ENCODE results near the gene PLCB1.

PLCB1 gene

GRCh38 chr20:8874437-8874836 is 742.4 kb downstream of the PLCB1 start:
- no peaks in the 10 kb centered on the region for H3K9me3 ChIP-seq (ENCODE audit: control insufficient read depth, insufficient read depth, low read length)

GRCh38 chr20:8875586-8875985 is 743.5 kb downstream of the PLCB1 start:
- no peaks in the 10 kb centered on the region for H3F3A ChIP-seq (ENCODE audit: control insufficient read depth, insufficient read depth)
- H3K36me3 ChIP-seq (ENCODE audit: control insufficient read depth, low read length) = no peaks in the 10 kb centered on the region
- H3K4me3 ChIP-seq (ENCODE audit: low read length) = no peak overlapping the region
- H3K4me1 ChIP-seq (ENCODE audit: control insufficient read depth, low read length) = no peaks in the 10 kb centered on the region
- no peaks in the 10 kb centered on the region for H3K9me2 ChIP-seq (replicated peaks; ENCODE audit: control insufficient read depth, low read length)
- H3K9me3 ChIP-seq (ENCODE audit: control insufficient read depth, insufficient read depth, low read length) = no peaks in the 10 kb centered on the region
- no peak for TF ChIP-seq EZH2phosphoT487 (IDR thresholded peaks at IDR 0.05; ENCODE audit: borderline replicate concordance, low read length)
- no peaks in the 10 kb centered on the region for H4K20me1 ChIP-seq (ENCODE audit: control insufficient read depth, insufficient read depth, low read depth, low read length)
- no peaks in the 10 kb centered on the region for H3K79me2 ChIP-seq (ENCODE audit: control insufficient read depth, low read length)
- H3K27me3 ChIP-seq (ENCODE audit: control insufficient read depth, low read length) = no peaks in the 10 kb centered on the region
- H3K4me2 ChIP-seq (ENCODE audit: low read length) = no peak overlapping the region
- no peak overlapping the region for H3K27ac ChIP-seq (ENCODE audit: low read depth, low read length)

More at GRCh38 chr20:8874437-8874836, 742.4 kb downstream of the PLCB1 start:
- no peaks in the 10 kb centered on the region for H3K4me1 ChIP-seq (ENCODE audit: control insufficient read depth, low read length)
- no peaks in the 10 kb centered on the region for H3K27me3 ChIP-seq (ENCODE audit: control insufficient read depth, low read length)
- H3F3A ChIP-seq (ENCODE audit: control insufficient read depth, insufficient read depth) = no peaks in the 10 kb centered on the region
- H3K4me2 ChIP-seq (ENCODE audit: low read length) = no peak overlapping the region
- H3K27ac ChIP-seq (ENCODE audit: low read depth, low read length) = no peak overlapping the region
- H3K79me2 ChIP-seq (ENCODE audit: control insufficient read depth, low read length) = no peaks in the 10 kb centered on the region
- no peak overlapping the region for H3K4me3 ChIP-seq (ENCODE audit: low read length)
- TF ChIP-seq EZH2phosphoT487 (IDR thresholded peaks at IDR 0.05; ENCODE audit: borderline replicate concordance, low read length) (no peak), CTCF (IDR thresholded peaks at IDR 0.05; ENCODE audit: low read depth, low read length, poor library complexity, severe bottlenecking) (no peak)
- H4K20me1 ChIP-seq (ENCODE audit: control insufficient read depth, insufficient read depth, low read depth, low read length) = no peaks in the 10 kb centered on the region
- no peaks in the 10 kb centered on the region for H3K9me2 ChIP-seq (replicated peaks; ENCODE audit: control insufficient read depth, low read length)
- no peaks in the 10 kb centered on the region for H3K36me3 ChIP-seq (ENCODE audit: control insufficient read depth, low read length)

GRCh38 chr20:8876366-8876765 is 744.3 kb downstream of the PLCB1 start:
- Histone ChIP-seq H3K4me2 (ENCODE audit: low read length) (no peak overlapping the region), H3K4me3 (ENCODE audit: low read length) (no peak overlapping the region), H3K79me2 (ENCODE audit: control insufficient read depth, low read length) (no peaks in the 10 kb centered on the region), H3K4me1 (ENCODE audit: control insufficient read depth, low read length) (no peaks in the 10 kb centered on the region), H3K36me3 (ENCODE audit: control insufficient read depth, low read length) (no peaks in the 10 kb centered on the region), H3K9me2 (replicated peaks; ENCODE audit: control insufficient read depth, low read length) (no peaks in the 10 kb centered on the region), H3K27ac (ENCODE audit: low read depth, low read length) (no peak overlapping the region), H4K20me1 (ENCODE audit: control insufficient read depth, insufficient read depth, low read depth, low read length) (no peaks in the 10 kb centered on the region), H3F3A (ENCODE audit: control insufficient read depth, insufficient read depth) (no peaks in the 10 kb centered on the region), H3K27me3 (ENCODE audit: control insufficient read depth, low read length) (no peaks in the 10 kb centered on the region), H3K9me3 (ENCODE audit: control insufficient read depth, insufficient read depth, low read length) (no peaks in the 10 kb centered on the region)
- no peak for TF ChIP-seq CTCF (IDR thresholded peaks at IDR 0.05; ENCODE audit: low read depth, low read length, poor library complexity, severe bottlenecking)
- no peak for TF ChIP-seq EZH2phosphoT487 (IDR thresholded peaks at IDR 0.05; ENCODE audit: borderline replicate concordance, low read length)

DNA sequence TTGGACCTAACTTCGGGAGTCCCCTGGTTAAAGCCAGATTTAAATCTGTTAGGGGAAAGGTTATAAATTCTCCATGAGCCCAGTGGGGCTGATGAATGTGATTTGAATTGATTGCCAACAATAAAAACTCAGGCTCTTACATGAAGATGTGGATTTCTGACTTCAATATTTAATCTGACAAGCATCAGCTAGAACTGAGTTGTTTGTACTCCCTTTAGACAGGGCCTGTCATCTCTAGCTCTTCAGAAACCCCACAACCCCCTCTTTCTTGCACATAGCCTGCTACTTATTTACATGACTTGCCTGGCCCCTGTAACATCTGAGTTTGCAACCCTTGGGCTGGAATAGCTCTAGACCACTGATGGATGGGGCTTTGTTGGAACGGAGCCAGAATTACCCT is 745.2 kb downstream of the PLCB1 start:
- no peaks in the 10 kb centered on the region for H3K4me1 ChIP-seq (ENCODE audit: control insufficient read depth, low read length)
- TF ChIP-seq CTCF (IDR thresholded peaks at IDR 0.05; ENCODE audit: low read depth, low read length, poor library complexity, severe bottlenecking) (no peak), EZH2phosphoT487 (IDR thresholded peaks at IDR 0.05; ENCODE audit: borderline replicate concordance, low read length) (no peak)

More for the DNA sequence above, 745.2 kb downstream of the PLCB1 start:
- H3K9me2 ChIP-seq (replicated peaks; ENCODE audit: control insufficient read depth, low read length) = no peaks in the 10 kb centered on the region
- H3K36me3 ChIP-seq (ENCODE audit: control insufficient read depth, low read length) = no peaks in the 10 kb centered on the region
- H3K27ac ChIP-seq (ENCODE audit: low read depth, low read length) = no peak overlapping the region
- H3K27me3 ChIP-seq (ENCODE audit: control insufficient read depth, low read length) = no peaks in the 10 kb centered on the region
- H3K4me2 ChIP-seq (ENCODE audit: low read length) = no peak overlapping the region
- H3K79me2 ChIP-seq (ENCODE audit: control insufficient read depth, low read length) = no peaks in the 10 kb centered on the region
- H3K4me3 ChIP-seq (ENCODE audit: low read length) = no peak overlapping the region
- H4K20me1 ChIP-seq (ENCODE audit: control insufficient read depth, insufficient read depth, low read depth, low read length) = no peaks in the 10 kb centered on the region
- no peaks in the 10 kb centered on the region for H3K9me3 ChIP-seq (ENCODE audit: control insufficient read depth, insufficient read depth, low read length)
- H3F3A ChIP-seq (ENCODE audit: control insufficient read depth, insufficient read depth) = no peaks in the 10 kb centered on the region
